Measurements from ENCODE around the gene NOD2. TPM values are rescaled to one million over a fixed set of nuclear protein-coding genes. Genes with fewer than 3 reads are reported as not detected.

The NOD2 gene
- total RNA-seq, 1 experiment from 2014 or later = 0.11 TPM

- Mint-ChIP-seq H3K4me1 (no peaks in the 10 kb centered on the region), H3K9me3 (no peaks in the 10 kb centered on the region), H3K27me3 (ENCODE audit: low read depth) (no peaks in the 10 kb centered on the region), H3K27ac (no peak overlapping the region), H3K36me3 (no peaks in the 10 kb centered on the region), H3K4me3 (no peak overlapping the region)
- POLR2A ChIA-PET = no interaction called here
- TF ChIP-seq PRRX2 (CRISPR knock-in tag; IDR thresholded peaks at IDR 0.05) (no peak), TP53 (CRISPR knock-in tag; IDR thresholded peaks at IDR 0.05) (no peak), OVOL2 (CRISPR knock-in tag; IDR thresholded peaks at IDR 0.05; ENCODE audit: borderline replicate concordance) (no peak), ZNF121 (CRISPR knock-in tag; IDR thresholded peaks at IDR 0.05) (no peak), SMAD3 (CRISPR knock-in tag; IDR thresholded peaks at IDR 0.05; ENCODE audit: borderline replicate concordance) (no peak), PRDM15 (CRISPR knock-in tag; IDR thresholded peaks at IDR 0.05) (no peak), JAZF1 (CRISPR knock-in tag; IDR thresholded peaks at IDR 0.05) (no peak), MXD4 (CRISPR knock-in tag; IDR thresholded peaks at IDR 0.05; ENCODE audit: borderline replicate concordance) (no peak), HMGA2 (CRISPR knock-in tag; IDR thresholded peaks at IDR 0.05) (no peak), GABPB1 (CRISPR knock-in tag; IDR thresholded peaks at IDR 0.05) (no peak), MYBL2 (CRISPR knock-in tag; IDR thresholded peaks at IDR 0.05) (no peak), SMAD4 (CRISPR knock-in tag; IDR thresholded peaks at IDR 0.05) (no peak)
- TF ChIP-seq, protein P1, sequence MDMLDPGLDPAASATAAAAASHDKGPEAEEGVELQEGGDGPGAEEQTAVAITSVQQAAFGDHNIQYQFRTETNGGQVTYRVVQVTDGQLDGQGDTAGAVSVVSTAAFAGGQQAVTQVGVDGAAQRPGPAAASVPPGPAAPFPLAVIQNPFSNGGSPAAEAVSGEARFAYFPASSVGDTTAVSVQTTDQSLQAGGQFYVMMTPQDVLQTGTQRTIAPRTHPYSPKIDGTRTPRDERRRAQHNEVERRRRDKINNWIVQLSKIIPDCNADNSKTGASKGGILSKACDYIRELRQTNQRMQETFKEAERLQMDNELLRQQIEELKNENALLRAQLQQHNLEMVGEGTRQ (CRISPR knock-in tag; IDR thresholded peaks at IDR 0.05) = no peak
- TF ChIP-seq, protein P2, sequence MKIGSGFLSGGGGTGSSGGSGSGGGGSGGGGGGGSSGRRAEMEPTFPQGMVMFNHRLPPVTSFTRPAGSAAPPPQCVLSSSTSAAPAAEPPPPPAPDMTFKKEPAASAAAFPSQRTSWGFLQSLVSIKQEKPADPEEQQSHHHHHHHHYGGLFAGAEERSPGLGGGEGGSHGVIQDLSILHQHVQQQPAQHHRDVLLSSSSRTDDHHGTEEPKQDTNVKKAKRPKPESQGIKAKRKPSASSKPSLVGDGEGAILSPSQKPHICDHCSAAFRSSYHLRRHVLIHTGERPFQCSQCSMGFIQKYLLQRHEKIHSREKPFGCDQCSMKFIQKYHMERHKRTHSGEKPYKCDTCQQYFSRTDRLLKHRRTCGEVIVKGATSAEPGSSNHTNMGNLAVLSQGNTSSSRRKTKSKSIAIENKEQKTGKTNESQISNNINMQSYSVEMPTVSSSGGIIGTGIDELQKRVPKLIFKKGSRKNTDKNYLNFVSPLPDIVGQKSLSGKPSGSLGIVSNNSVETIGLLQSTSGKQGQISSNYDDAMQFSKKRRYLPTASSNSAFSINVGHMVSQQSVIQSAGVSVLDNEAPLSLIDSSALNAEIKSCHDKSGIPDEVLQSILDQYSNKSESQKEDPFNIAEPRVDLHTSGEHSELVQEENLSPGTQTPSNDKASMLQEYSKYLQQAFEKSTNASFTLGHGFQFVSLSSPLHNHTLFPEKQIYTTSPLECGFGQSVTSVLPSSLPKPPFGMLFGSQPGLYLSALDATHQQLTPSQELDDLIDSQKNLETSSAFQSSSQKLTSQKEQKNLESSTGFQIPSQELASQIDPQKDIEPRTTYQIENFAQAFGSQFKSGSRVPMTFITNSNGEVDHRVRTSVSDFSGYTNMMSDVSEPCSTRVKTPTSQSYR (CRISPR knock-in tag; IDR thresholded peaks at IDR 0.05) = no peak
- TF ChIP-seq, protein P3, sequence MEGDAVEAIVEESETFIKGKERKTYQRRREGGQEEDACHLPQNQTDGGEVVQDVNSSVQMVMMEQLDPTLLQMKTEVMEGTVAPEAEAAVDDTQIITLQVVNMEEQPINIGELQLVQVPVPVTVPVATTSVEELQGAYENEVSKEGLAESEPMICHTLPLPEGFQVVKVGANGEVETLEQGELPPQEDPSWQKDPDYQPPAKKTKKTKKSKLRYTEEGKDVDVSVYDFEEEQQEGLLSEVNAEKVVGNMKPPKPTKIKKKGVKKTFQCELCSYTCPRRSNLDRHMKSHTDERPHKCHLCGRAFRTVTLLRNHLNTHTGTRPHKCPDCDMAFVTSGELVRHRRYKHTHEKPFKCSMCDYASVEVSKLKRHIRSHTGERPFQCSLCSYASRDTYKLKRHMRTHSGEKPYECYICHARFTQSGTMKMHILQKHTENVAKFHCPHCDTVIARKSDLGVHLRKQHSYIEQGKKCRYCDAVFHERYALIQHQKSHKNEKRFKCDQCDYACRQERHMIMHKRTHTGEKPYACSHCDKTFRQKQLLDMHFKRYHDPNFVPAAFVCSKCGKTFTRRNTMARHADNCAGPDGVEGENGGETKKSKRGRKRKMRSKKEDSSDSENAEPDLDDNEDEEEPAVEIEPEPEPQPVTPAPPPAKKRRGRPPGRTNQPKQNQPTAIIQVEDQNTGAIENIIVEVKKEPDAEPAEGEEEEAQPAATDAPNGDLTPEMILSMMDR (IDR thresholded peaks at IDR 0.05) = no peak
- TF ChIP-seq, protein P4, sequence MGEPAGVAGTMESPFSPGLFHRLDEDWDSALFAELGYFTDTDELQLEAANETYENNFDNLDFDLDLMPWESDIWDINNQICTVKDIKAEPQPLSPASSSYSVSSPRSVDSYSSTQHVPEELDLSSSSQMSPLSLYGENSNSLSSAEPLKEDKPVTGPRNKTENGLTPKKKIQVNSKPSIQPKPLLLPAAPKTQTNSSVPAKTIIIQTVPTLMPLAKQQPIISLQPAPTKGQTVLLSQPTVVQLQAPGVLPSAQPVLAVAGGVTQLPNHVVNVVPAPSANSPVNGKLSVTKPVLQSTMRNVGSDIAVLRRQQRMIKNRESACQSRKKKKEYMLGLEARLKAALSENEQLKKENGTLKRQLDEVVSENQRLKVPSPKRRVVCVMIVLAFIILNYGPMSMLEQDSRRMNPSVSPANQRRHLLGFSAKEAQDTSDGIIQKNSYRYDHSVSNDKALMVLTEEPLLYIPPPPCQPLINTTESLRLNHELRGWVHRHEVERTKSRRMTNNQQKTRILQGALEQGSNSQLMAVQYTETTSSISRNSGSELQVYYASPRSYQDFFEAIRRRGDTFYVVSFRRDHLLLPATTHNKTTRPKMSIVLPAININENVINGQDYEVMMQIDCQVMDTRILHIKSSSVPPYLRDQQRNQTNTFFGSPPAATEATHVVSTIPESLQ (CRISPR knock-in tag; IDR thresholded peaks at IDR 0.05) = no peak
- TF ChIP-seq, protein P5, sequence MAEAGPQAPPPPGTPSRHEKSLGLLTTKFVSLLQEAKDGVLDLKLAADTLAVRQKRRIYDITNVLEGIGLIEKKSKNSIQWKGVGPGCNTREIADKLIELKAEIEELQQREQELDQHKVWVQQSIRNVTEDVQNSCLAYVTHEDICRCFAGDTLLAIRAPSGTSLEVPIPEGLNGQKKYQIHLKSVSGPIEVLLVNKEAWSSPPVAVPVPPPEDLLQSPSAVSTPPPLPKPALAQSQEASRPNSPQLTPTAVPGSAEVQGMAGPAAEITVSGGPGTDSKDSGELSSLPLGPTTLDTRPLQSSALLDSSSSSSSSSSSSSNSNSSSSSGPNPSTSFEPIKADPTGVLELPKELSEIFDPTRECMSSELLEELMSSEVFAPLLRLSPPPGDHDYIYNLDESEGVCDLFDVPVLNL (CRISPR knock-in tag; IDR thresholded peaks at IDR 0.05; ENCODE audit: borderline replicate concordance, low read depth) = no peak
- ATAC-seq = no peak
- CTCF ChIA-PET = interaction anchor here (1.3 to 7.6 kb wide), 4 partner anchors 9 to 126 kb away, joined by 3 to 101 read pairs (median 22); no protein-coding TSS in a partner anchor
- DNase-seq (ENCODE audit: low spot score) = no peak
Observed at GRCh38 chr16:50680556-50680893, 12.9 kb upstream of the NOD2 start.
